HG03558 (cell line): ENCODE measurements around the gene SECTM1.

Source experiments
- ATAC-seq: cut with Tn5 transposase; IDR thresholded peaks from one replicate; pipeline ENCODE4 v1.9.1; 2021; ENCODE audit warnings: moderate number of reproducible peaks; ENCODE audit not compliant: unreplicated experiment; ENCODE audit errors: extremely low read depth

Gene SECTM1

DNA sequence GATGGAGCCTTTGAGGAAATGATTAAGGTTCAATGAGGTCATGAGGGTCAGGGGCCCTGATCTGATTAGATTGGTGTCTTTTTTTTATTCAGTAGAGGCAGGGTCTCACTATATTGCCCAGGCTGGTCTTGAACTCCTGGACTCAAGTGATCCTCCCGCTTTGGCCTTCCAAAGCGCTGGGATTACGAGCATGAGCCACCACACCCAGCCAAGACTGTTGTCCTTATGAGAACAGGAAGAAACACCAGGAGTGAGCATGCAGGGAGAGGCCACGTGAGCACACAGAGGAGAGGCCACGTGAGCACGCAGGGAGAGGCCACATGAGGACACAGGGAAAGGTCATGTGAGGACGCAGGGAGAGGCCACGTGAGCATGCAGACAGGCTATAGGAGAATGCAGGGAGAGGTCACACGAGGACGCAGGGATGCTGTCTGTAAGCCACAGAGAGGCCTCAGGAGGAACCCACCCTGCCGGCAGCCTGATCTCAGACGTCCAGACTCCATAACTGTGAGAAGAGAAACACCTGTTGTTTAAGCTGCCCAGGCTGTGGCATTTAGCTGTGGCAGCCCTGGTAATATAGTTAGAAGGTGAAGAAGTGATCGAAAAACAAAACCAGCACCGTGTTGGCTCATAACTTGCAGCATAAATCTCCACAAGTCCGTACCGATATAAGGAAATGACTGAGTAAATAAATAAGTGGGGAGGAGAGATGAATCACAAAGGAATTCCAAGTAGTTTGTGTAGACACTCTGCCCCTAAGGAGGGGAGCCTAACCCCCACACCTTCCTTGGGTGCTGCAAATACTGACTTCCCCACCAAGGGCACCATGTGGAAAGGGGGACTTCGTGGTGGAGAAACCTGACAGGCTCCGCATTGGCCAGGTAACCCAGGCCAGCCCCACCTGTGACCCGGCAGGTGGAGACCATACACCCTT is 45.4 kb downstream of the SECTM1 start:
- no peak for ATAC-seq

DNA sequence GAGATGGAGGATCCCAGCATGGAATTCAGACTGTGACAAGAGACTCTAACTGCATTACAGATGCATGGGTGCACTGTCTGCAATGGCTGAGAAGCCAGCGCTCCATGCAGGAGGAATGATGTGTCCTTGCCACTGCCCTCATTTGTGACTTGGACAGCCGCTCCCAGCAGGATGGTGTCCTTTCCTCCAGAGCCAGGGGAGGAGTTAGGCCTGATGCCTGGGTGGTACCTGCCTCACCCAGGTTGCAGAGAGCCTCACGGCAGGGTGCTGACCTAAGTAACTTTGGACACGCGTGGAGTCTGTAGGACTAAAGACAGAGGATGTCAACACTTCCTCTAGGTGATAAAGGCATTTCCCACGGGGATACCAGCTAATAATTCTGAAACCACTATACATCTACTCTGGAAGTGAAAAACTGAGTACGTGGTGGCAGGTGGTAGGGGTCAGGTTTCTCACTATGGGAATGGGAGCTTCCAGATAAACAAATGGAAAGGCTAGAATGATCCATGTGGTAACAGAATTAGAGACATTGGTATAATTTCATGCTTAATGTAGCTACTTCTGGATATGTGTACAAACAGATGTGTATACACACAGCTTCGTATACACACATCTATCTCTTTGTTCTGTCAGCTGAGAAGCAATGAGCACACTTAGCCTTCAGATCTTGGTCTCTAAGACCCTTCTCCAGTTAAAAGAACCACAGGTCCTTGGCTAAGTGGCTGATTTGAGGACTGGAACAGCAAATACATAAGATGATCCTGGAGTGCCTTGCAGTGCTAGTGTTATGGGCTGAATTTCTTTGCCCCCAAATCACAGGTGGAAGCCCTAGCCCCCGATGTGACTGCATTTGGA is 46.3 kb downstream of the SECTM1 start:
- ATAC-seq, result no peak

DNA sequence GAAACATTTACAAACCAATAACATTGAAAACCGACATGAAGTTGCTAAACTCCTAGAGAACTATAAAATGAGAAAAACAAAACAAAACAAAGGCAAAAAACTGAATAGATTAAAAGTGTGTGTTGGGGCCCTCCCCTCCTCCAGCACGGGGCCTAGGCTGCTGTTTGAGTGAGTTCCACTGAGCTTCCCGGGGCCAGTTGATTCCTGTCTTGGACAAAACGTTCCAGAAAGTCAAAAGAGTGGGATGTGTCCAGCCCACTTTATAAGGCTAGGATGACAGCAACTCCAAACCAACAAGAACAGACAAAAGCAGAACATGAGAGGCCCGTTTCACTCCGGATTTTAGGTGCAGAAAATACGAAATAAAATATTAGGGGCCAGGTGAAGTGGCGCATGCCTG is 48.4 kb downstream of the SECTM1 start:
- ATAC-seq, result no peak

DNA sequence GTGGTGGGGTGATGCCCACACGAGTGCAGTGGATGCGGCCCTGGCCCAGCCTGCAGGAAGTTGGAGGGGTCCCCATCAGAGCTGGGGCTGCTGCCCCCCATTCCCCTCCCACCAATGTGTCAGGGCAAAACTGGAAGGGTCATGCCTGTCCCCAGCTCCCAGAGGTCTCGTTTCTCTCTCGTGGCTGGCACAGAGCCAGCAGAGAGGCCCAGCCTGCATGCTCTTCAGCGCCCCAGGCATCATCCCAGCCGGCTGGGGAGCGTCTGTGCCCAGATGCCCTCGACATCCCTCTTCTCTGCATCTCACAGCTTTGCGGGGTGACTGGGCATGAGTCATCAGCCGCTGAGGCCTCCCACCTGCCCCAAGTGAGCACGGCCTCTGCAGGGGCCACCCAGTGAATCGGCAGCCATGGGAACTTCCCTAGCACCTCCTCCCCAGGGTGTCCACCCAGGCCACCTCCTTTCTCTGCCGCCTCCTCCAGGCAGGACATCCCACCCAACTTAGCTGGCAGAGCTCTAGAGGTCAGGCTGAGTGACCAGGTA is 50.3 kb downstream of the SECTM1 start:
- no peak for ATAC-seq

DNA sequence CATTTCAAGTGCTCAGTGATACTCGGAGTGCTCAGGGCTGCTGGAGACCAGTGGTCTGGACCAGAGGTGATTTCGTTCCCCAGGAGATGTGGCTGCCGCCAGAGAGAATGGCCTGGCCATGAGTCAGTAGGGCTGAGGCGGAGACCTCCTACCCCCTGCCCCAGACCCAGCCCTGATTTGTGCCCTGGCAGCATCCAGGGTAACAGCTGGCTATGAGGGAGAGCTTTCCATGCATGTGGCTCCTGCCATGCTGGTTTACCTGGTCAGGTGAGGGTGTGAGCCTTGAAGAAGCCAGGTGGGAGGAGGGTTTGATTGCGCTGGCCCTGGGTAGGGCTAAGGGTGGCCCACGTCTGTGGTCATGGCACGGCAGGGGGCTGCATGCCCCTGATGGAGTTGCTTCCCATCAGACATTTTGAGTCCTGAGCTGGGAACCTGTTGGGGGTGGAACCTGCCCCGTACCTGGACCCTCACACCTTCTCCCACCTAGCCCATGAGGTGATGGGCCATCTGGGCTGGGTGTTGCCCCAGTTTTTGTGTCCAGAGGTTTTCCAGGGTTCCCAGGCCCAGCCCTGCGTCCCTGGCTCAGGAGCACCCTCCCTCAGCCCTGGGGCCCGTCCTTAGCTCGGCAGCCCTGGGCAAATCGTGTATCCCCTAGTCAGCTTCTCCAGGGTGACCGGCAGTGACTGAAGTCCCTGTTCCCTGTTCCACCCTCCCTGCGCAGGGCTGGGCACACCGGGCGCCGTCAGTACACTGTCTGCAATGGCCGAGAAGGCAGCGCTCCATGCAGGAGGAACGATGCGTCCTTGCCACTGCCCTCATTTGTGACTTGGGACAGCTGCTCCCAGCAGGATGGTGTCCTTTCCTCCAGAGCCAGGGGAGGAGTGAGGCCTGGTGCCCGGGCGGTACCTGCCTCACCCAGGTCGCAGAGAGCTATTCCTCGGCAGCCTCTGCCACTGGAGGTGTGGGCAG is 51.0 kb downstream of the SECTM1 start:
- no peak for ATAC-seq

DNA sequence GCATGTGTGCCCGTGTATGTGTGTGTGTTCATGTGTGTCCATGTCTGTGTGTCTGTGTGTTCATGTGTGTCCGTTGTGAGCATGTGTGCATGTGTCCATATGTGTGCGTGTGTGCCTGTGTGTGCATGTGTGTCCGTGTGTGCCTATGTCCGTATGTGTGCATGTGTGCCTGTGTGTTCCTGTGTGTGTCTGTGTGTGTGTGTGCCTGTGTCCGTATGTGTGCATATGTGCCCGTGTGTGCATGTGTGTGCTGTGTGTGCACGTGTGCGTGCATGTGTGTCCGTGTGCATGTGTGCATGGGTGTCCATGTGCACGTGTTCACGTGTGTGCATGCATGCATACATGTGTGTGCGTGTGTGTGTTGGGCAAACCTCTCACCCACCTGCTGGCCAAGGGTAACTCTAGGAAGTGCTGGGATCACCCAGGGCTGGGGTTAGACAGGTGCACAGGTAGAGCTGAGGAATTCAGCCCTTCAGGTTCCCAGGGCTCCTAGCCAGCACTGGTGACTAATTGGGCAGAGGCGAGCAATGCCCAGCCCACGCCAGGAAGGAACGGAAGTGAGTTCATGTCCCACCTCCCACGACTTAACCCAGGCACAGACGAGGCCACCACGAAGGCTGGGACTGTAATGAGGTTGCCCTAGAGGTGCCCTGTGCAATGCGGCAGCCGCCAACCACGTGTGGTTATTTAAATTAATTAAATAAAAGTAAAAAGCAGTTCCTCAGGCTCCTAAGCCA is 51.9 kb downstream of the SECTM1 start:
- no peak for ATAC-seq

DNA sequence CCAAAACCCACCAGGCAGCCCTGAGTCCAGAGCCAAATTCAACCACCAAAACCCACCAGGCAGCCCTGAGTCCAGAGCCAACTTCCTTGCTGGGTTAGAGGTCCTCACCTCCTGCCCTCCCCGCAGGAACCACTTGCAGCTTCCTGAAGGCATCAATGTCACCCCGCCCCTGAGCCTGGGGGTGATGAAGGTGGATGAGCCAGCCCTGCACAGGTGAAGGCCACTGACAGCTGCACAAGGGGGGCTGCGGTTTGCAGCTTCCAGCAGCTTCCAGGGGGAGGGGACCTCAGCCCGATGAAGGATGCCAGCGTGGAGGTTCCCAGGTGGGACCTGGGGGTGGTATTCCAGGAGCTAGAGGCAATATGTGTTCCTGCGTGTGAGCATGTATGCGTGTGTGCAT is 52.5 kb downstream of the SECTM1 start:
- no peak for ATAC-seq

DNA sequence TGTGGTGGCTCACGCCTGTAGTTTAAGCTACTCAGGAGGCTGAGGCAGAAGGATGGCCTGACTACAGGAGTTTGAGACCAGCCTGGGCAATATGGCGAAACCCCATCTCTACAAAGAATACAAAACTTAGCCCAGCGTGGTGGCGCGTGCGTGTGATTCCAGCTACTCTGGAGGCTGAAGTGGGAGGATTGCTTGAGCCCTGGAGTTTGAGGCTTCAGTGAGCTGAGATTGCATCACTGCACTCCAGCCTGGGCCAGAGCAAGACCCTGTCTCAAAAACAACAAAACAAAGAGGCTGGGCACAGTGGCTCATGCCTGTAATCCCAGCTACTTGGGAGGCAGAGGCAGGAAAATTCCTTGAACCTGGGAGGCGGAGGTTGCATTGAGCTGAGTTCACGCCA is 53.0 kb downstream of the SECTM1 start:
- no peak for ATAC-seq

DNA sequence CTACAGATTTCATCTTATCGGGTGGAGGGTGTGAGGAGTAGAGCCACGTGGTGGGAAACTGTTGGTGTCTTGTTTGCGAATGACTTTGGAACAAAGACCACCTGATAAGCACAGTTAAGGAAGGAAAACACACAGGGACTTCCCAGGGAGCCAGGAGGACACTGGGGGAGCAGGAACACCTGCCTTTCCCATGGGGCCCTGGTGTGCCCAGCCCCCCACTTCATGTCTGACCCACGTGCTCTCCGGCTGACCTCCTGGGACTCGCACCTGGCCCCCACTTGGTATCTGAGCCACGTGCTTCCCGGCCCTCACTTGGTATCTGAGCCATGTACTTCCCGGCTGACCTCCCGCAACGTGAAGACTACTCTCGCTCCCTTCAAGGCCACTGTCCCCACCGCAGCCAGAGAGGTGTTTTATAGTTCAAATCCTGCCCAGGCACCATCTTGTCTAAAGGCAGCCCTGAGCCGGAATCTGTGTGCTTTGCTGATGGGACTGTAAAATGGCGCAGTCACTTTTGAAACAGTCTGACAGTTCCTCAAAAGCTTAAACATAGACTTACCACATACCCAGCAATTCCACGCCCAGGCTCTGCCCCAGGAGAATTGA is 54.7 kb downstream of the SECTM1 start:
- no peak for ATAC-seq

DNA sequence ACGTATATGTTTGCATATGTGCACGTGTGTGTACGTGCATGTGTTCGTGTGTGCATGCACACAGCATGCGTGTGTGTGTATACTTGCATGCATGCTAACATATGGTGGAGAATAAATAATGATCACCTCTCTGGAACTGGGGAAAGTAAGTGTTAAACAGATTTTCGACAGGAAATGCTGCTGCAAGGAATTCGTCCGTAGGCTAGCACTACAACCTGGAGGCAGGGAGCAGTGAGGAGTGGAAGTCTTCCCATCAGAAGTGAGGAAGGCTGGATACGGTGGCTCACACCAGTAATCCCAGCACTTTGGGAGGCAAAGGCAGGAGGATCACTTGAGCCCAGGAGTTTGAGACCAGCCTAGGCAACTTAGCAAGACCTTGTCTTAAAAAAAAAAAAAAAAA is 55.3 kb downstream of the SECTM1 start:
- no peak for ATAC-seq

DNA sequence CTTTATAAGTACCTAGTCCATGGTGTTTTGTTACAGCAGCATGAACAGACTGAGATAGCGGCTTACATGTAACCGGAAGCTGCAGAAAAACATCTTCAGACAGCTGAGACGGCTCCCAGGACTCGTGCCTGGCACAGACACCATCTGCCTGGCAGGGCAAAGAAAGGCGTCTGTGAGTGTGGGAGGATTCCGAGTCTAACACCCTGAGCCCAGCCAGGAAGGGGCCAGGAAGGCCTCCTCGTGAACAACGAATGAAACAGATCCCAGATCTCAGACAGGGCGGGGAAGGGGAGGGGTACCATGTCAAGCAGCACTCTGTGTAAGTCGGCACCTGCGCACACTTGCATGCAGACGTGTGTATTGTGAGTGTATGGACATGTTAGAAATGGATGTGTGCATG is 55.7 kb downstream of the SECTM1 start:
- no peak for ATAC-seq

DNA sequence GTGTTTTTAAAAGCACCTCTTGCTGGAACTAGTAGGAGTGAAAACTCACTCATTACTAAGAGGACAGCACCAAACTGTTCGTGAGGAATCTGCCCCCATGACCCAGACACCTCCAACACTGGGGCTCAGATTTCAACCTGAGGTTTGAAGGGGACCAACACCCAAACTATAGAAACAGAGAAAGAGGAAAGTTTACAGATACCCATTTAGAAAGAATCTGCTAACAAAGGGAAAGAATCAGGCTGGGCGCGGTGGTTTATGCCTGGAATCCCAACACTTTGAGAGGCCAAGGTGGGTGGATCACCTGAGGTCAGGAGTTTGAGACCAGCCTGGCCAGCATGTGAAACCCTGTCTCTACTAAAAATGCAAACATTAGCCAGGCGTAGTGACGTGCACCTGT is 56.6 kb downstream of the SECTM1 start:
- no peak for ATAC-seq

DNA sequence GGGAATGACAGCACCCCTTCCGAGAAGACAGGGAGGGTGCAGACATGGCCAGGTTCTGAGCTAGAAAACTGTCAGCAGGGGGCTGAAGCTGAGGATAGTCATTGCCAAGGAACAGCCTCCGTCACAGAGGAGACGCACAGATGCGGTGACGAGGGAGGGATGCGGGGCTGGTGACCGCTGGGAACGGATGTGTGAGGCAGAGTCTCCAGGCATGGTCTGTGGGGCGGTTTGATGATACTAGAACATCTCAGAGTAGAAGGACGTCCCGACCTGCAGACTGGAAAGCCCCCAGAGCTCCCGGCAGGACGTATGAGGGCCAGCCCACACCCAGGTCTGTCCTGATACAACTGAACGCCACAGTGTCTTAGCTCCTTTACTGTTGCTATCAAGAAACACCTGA is 58.2 kb downstream of the SECTM1 start:
- no peak for ATAC-seq

DNA sequence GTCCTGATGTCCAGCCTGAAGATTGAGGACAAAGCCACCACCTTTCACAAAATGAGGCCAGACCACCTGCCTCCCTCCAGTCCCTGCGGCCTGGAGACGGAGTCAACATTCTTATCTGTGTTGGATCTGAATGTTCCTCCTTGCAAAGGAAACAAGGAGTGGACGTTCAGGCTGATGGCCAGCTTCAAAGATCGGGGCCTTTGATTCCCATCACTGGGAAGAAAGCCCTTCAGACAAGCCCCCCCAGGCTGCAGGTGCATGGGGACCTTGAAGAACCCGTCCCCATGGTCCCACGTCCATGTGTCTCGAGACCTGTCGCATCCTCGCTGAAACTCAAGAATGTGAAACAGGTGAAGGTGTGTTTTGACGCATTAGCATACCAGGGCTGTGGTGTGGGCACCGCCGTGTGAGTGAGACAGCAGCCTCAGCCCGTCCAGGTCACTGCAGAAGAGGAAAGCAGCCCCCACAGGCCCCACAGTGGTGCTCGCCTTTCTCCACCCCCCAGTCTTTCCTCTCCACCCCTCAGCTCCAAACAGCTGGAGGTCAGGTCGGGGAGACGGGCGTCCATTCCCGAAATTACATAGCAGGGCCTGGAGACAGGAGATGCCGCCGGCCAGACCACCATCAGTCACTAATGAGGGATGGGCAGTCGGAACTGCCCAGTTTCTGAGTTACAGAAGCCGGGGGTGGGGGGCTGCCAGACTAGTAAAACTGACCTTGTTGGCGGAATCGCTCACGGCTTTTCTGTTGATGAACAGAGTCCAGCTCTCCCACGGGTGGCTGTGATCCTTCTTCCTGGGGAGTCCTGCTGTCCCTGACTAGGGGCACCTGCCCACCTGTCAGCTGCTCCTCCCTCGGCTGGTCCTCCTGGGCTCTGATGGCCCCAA is 59.2 kb downstream of the SECTM1 start:
- no peak for ATAC-seq

DNA sequence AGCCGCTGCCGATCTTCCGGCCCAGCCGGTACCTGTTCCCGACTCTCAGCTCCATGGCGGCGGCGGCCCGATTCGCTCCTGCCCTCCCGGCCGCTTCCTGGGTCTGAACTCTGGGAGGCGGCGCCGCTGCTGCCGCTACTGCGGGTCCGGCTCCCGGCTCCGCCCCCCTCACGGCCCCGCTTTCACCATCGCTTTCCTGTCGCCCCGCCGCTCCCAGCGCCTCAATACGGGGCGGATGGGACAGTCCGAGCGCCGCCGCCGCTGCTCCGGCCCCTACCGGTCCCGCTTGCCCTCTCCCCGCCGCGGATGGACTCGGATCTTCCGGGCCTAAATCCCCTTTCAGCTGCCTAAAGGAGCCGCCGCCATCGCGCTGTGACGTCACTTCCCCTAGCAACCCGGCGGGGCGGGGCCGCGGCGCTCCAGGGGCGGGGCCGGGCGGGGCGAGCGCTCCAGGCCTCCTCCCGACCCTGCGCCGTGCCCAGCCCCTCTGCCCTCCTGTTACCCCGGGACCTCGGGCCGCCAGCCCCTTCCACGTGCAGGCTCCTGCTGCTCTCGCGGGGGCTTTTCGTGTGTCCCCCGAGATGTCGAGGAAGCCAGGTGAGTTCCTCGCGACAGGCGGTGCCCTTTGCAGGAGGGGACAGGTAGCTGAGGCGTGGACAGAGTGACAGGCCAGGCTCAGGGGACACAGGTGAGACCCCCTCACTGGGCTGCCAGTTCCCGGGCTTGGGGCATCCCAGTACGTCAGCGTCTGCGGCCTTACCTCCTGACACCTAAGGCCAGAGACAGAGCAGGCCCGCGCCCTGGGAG is 60.0 kb downstream of the SECTM1 start, which contains the start of gene CSNK1D:
Gene CSNK1D (minus strand): TSS at position 374 of the 807 bp plus-strand sequence. CDS start 319 bp downstream, at position 55.
- no peak for ATAC-seq

DNA sequence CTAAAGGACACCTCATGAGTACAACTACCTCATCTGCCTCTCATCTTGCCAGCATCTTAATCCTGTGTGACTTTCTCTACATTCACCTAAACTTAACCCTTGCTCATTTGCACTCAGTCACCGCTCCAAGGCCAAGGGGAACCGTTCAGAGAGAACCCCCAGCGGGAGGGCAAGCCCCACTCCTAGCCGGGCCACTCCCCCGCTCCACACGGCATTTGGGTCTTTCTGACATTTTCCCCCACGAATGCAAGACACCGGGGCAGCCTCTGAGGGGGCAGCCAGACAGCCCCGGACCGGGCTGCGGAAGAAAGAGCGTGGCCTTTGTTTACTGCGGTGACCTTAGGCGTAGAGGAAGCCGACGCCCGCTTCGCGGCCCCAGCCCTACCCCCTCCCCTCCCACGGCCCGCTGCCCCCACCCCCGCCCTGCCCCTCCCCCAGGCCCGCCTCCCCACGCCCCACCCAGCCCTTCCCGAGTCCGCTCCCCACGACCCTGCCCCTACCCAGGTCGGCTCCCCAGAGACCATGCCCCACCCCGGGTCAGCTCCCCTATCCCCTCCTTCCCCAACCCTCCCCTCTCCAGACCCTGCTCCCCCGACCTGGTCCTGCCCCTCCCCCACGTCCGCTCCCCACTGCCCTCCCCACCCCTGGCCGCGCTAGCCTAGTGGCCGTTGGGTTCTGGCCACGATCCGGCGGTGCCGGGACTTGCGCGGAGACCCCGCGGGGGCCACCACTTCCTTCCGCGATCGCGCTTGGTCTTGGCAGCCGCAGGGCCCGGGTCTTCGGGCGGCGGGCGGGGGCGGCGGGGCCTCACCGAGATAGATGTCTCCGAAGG is 60.9 kb downstream of the SECTM1 start:
- no peak for ATAC-seq
